Endodermal cell (in vitro differentiated cells): ENCODE measurements around the gene ZMYND8. TPM values are rescaled to one million over a fixed set of nuclear protein-coding genes. Genes with fewer than 3 reads are reported as not detected.
"Not testable (repeated sequence)": the region's sequence is repeated elsewhere in the genome, so short reads cannot be mapped to it uniquely, and the experiment has no call there.

Experiments used
- DNase-seq: peaks from one replicate; pipeline ENCODE4 v3.0.0-alpha.2; 2017
- H3K27ac ChIP-seq: 2 replicates; pipeline ENCODE4 v1.5.1; 2013; ENCODE audit warnings: mild to moderate bottlenecking, low read depth, low read length, moderate library complexity
- H3K27me3 ChIP-seq: 2 replicates; pipeline ENCODE4 v1.6.1; 2013; ENCODE audit warnings: mild to moderate bottlenecking, low read length, moderate library complexity; ENCODE audit not compliant: insufficient read depth, control insufficient read depth, poor library complexity, severe bottlenecking
- H3K36me3 ChIP-seq: 2 replicates; pipeline ENCODE4 v1.7.0; 2013; ENCODE audit warnings: mild to moderate bottlenecking, low read length, moderate library complexity; ENCODE audit not compliant: control insufficient read depth, insufficient read depth
- H3K4me1 ChIP-seq: one replicate; pipeline ENCODE4 v1.7.0; 2013; ENCODE audit warnings: low read length; ENCODE audit not compliant: control insufficient read depth, insufficient read depth
- H3K4me3 ChIP-seq: 2 replicates; pipeline ENCODE4 v1.5.1; 2013; ENCODE audit warnings: mild to moderate bottlenecking, low read length, moderate library complexity
- H3K9ac ChIP-seq: 2 replicates; pipeline ENCODE4 v1.6.1; 2013; ENCODE audit warnings: mild to moderate bottlenecking, low read length, moderate library complexity; ENCODE audit not compliant: poor library complexity, severe bottlenecking; ENCODE audit errors: extremely low read depth
- H3K9me3 ChIP-seq: 2 replicates; pipeline ENCODE4 v1.6.1; 2013; ENCODE audit warnings: mild to moderate bottlenecking, low read length, moderate library complexity; ENCODE audit not compliant: control insufficient read depth
- H3K27ac Mint-ChIP-seq: 2 replicates; pipeline ENCODE4 v1.8.0; 2020; ENCODE audit warnings: mixed read lengths
- H3K27me3 Mint-ChIP-seq: 2 replicates; pipeline ENCODE4 v1.8.0; 2021; ENCODE audit warnings: mild to moderate bottlenecking, mixed read lengths; ENCODE audit not compliant: insufficient read depth
- H3K36me3 Mint-ChIP-seq: 2 replicates; pipeline ENCODE4 v1.8.0; 2020; ENCODE audit warnings: low read depth, mixed read lengths
- H3K4me1 Mint-ChIP-seq: 2 replicates; pipeline ENCODE4 v1.8.0; 2020; ENCODE audit warnings: mixed read lengths
- H3K4me3 Mint-ChIP-seq: 2 replicates; pipeline ENCODE4 v1.8.0; 2020; ENCODE audit warnings: mild to moderate bottlenecking, moderate library complexity, mixed read lengths
- H3K9me3 Mint-ChIP-seq: 2 replicates; pipeline ENCODE4 v1.8.0; 2020; ENCODE audit warnings: mild to moderate bottlenecking, mixed read lengths
- CTCF ChIP-seq: fragments of 200-600 bp; sonication (generic); conservative IDR thresholded peaks from 2 replicates; pipeline ENCODE4 v1.5.0; 2021; ENCODE audit warnings: antibody characterized with exemption, mild to moderate bottlenecking
- WGBS, 2 experiments: methylation state at CpG; one replicate each; pipeline versions ENCODE4 v1.1.5 to v1.1.7; 2013; ENCODE audit warnings: missing lambda C conversion rate in 2 of 2, mixed read lengths in 1 of 2; ENCODE audit not compliant: insufficient coverage in 1 of 2, insufficient read length in 1 of 2; 5-methylcytosine and 5-hydroxymethylcytosine counted together
- total RNA-seq, 2 donors: library from RNA; stranded (reverse); fragmentation: NEBNext Ultra II Directional in 1 of 2; extraction: Animal tissue kit (Norgen Biotek cat#: 25700) in 1 of 2; gene quantifications; 2 replicates in 1 of 2; 3 replicates in 1 of 2; pipeline ENCODE4 v1.2.1, GENCODE V29; 2021

Gene ZMYND8
- total RNA-seq, 2 donors from 2014 or later: 85.0 to 99.9 TPM

GRCh38 chr20:47397652-47398301 is 41.3 kb upstream of the ZMYND8 start:
- H3K9me3 Mint-ChIP-seq: peaks cover 6% of the 10 kb centered on the region
- TF ChIP-seq CTCF: no peak
- H3K9ac ChIP-seq: no peak overlapping the region
- no peaks in the 10 kb centered on the region for H3K36me3 Mint-ChIP-seq
- no peak overlapping the region for H3K27ac ChIP-seq
- no peak for DNase-seq
- 95% methylated on average over 8 to 9 of the region's 9 CpGs for WGBS, 2 experiments
- no peak overlapping the region for H3K4me3 Mint-ChIP-seq
- no peaks in the 10 kb centered on the region for H3K27me3 Mint-ChIP-seq
- no peaks in the 10 kb centered on the region for H3K4me1 ChIP-seq
- no peaks in the 10 kb centered on the region for H3K36me3 ChIP-seq
- no peak overlapping the region for H3K4me3 ChIP-seq
- no peak overlapping the region for H3K27ac Mint-ChIP-seq
- H3K9me3 ChIP-seq: peaks cover 5% of the 10 kb centered on the region
- H3K27me3 ChIP-seq: no peaks in the 10 kb centered on the region
- H3K4me1 Mint-ChIP-seq: no peaks in the 10 kb centered on the region

- WGBS, 2 experiments: 93 to 100% methylated on average over 3 to 5 of the region's 5 CpGs
- no peak for DNase-seq
These were observed 40.4 kb upstream of the ZMYND8 start for GRCh38 chr20:47396762-47397476.

GRCh38 chr20:47393796-47394514 is 37.5 kb upstream of the ZMYND8 start:
- not testable (repeated sequence) for H3K9me3 ChIP-seq, H3K4me1 Mint-ChIP-seq, H3K27ac Mint-ChIP-seq, H3K27me3 ChIP-seq, H3K4me3 Mint-ChIP-seq, H3K27ac ChIP-seq, H3K9me3 Mint-ChIP-seq, H3K36me3 ChIP-seq, DNase-seq, H3K36me3 Mint-ChIP-seq, H3K4me3 ChIP-seq, H3K9ac ChIP-seq, H3K4me1 ChIP-seq, H3K27me3 Mint-ChIP-seq
- 95 to 97% methylated on average over 10 to 11 of the region's 11 CpGs for WGBS, 2 experiments

More at GRCh38 chr20:47396762-47397476, 40.4 kb upstream of the ZMYND8 start:
- peaks cover 6% of the 10 kb centered on the region for H3K9me3 Mint-ChIP-seq
- Histone ChIP-seq H3K27ac (no peak overlapping the region), H3K36me3 (no peaks in the 10 kb centered on the region), H3K4me3 (no peak overlapping the region), H3K9me3 (peaks cover 5% of the 10 kb centered on the region), H3K9ac (no peak overlapping the region), H3K27me3 (no peaks in the 10 kb centered on the region), H3K4me1 (no peaks in the 10 kb centered on the region)
- no peak for TF ChIP-seq CTCF
- no peak overlapping the region for H3K4me3 Mint-ChIP-seq
- no peaks in the 10 kb centered on the region for H3K27me3 Mint-ChIP-seq
- no peaks in the 10 kb centered on the region for H3K36me3 Mint-ChIP-seq
- H3K27ac Mint-ChIP-seq: no peak overlapping the region
- no peaks in the 10 kb centered on the region for H3K4me1 Mint-ChIP-seq
